Parathyroid adenoma (tissue), 2 donors: Measurements from ENCODE around the gene PEMT.

Experiments
- H2AFZ ChIP-seq: fragments of 300-600 bp; sonication (generic); one replicate; pipeline ENCODE4 v1.7.0; 2017; ENCODE audit warnings: antibody characterized with exemption, mild to moderate bottlenecking
- H3K27ac ChIP-seq: fragments of 300-600 bp; sonication (generic); one replicate; pipeline ENCODE4 v1.7.0; 2017
- H3K27me3 ChIP-seq: fragments of 300-600 bp; sonication (generic); one replicate; pipeline ENCODE4 v1.7.0; 2017; ENCODE audit warnings: low read length; ENCODE audit not compliant: control insufficient read depth, insufficient read depth
- H3K36me3 ChIP-seq: fragments of 300-600 bp; sonication (generic); one replicate; pipeline ENCODE4 v1.7.0; 2017; ENCODE audit warnings: low read length; ENCODE audit not compliant: control insufficient read depth, insufficient read depth
- H3K4me1 ChIP-seq: fragments of 300-600 bp; sonication (generic); one replicate; pipeline ENCODE4 v1.7.0; 2017; ENCODE audit warnings: control low read depth
- H3K4me2 ChIP-seq: fragments of 300-600 bp; sonication (generic); one replicate; pipeline ENCODE4 v1.7.0; 2017; ENCODE audit warnings: low read length
- H3K4me3 ChIP-seq: fragments of 300-600 bp; sonication (generic); one replicate; pipeline ENCODE4 v1.7.0; 2017; ENCODE audit warnings: low read depth, low read length
- H3K79me2 ChIP-seq: fragments of 300-600 bp; sonication (generic); one replicate; pipeline ENCODE4 v1.7.0; 2017; ENCODE audit warnings: control low read depth
- H3K9ac ChIP-seq: fragments of 300-600 bp; sonication (generic); one replicate; pipeline ENCODE4 v1.7.0; 2017; ENCODE audit warnings: mild to moderate bottlenecking
- H3K9me3 ChIP-seq: fragments of 300-600 bp; sonication (generic); one replicate; pipeline ENCODE4 v1.7.0; 2017; ENCODE audit warnings: low read length; ENCODE audit not compliant: control insufficient read depth
- TF ChIP-seq, protein P1 (sequence below): fragments of 300-600 bp; sonication (generic); IDR thresholded peaks from one replicate; pipeline ENCODE4 v1.7.0; 2017; ENCODE audit warnings: antibody characterized with exemption, mild to moderate bottlenecking
- donor health status: primary hyperparathyroidism.

PEMT gene

GRCh38 chr17:17569691-17570090 is 21.8 kb downstream of the PEMT start:
- H3K9ac ChIP-seq = no peak overlapping the region
- no peak overlapping the region for H3K4me3 ChIP-seq
- no peaks in the 10 kb centered on the region for H3K27me3 ChIP-seq
- no peak overlapping the region for H3K27ac ChIP-seq
- H2AFZ ChIP-seq = no peak overlapping the region
- TF ChIP-seq, protein P1, sequence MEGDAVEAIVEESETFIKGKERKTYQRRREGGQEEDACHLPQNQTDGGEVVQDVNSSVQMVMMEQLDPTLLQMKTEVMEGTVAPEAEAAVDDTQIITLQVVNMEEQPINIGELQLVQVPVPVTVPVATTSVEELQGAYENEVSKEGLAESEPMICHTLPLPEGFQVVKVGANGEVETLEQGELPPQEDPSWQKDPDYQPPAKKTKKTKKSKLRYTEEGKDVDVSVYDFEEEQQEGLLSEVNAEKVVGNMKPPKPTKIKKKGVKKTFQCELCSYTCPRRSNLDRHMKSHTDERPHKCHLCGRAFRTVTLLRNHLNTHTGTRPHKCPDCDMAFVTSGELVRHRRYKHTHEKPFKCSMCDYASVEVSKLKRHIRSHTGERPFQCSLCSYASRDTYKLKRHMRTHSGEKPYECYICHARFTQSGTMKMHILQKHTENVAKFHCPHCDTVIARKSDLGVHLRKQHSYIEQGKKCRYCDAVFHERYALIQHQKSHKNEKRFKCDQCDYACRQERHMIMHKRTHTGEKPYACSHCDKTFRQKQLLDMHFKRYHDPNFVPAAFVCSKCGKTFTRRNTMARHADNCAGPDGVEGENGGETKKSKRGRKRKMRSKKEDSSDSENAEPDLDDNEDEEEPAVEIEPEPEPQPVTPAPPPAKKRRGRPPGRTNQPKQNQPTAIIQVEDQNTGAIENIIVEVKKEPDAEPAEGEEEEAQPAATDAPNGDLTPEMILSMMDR = no peak
- no peaks in the 10 kb centered on the region for H3K36me3 ChIP-seq
- H3K4me2 ChIP-seq = no peak overlapping the region
- H3K79me2 ChIP-seq = peaks cover 25% of the 10 kb centered on the region
- no peaks in the 10 kb centered on the region for H3K4me1 ChIP-seq
- no peaks in the 10 kb centered on the region for H3K9me3 ChIP-seq

- H3K27ac ChIP-seq = no peak overlapping the region
- peaks cover 27% of the 10 kb centered on the region for H3K79me2 ChIP-seq
- H3K9ac ChIP-seq = no peak overlapping the region
- H3K4me3 ChIP-seq = no peak overlapping the region
- H2AFZ ChIP-seq = no peak overlapping the region
- H3K4me1 ChIP-seq = no peaks in the 10 kb centered on the region
- no peaks in the 10 kb centered on the region for H3K9me3 ChIP-seq
- H3K4me2 ChIP-seq = no peak overlapping the region
- H3K27me3 ChIP-seq = no peaks in the 10 kb centered on the region
- H3K36me3 ChIP-seq = no peaks in the 10 kb centered on the region
- TF ChIP-seq, protein P1 = peak; percentile 41
Observed at GRCh38 chr17:17568772-17569195, 22.7 kb downstream of the PEMT start.

GRCh38 chr17:17567631-17568030 is 23.9 kb downstream of the PEMT start:
- H3K36me3 ChIP-seq = no peaks in the 10 kb centered on the region
- H3K9me3 ChIP-seq = no peaks in the 10 kb centered on the region
- H3K79me2 ChIP-seq = peaks cover 27% of the 10 kb centered on the region
- no peak overlapping the region for H3K27ac ChIP-seq
- H3K27me3 ChIP-seq = no peaks in the 10 kb centered on the region
- H3K4me3 ChIP-seq = no peak overlapping the region
- no peaks in the 10 kb centered on the region for H3K4me1 ChIP-seq
- TF ChIP-seq, protein P1 = no peak
- H3K4me2 ChIP-seq = no peak overlapping the region
- H2AFZ ChIP-seq = no peak overlapping the region
- H3K9ac ChIP-seq = no peak overlapping the region

DNA sequence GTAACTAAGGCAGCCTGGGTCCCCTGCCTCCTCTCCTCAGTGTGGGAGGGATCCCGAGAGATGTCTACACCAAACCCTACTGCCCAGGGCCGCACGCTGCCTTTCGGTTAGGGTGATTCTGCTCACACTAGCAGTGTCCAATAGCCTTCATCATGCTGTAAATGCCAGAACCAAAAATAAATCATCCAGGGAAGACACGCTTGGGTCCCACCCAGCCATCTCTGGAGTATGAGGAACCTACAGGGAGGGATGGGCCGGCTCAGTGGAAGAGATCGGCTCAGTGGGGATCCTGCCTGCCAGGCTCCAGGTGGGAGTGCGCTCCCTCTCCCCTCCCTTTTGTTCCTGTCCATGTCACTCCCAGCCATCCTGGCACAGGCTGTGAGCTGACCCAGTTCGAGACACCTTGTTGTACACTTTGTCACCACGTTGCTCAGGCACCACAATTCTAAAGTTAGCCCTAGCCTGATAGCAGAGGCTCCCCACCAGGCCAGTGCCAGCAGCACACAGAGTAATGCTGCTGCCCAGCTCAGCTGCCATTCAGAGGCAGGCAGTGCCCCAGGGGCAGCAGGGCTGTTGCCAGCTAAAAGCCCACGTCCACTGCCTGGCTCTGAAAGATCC is 24.5 kb downstream of the PEMT start:
- H3K4me3 ChIP-seq = no peak overlapping the region
- H3K36me3 ChIP-seq = no peaks in the 10 kb centered on the region
- H3K4me2 ChIP-seq = no peak overlapping the region
- no peak overlapping the region for H3K9ac ChIP-seq
- H3K9me3 ChIP-seq = no peaks in the 10 kb centered on the region
- H3K27ac ChIP-seq = no peak overlapping the region
- peaks cover 4% of the 10 kb centered on the region for H3K4me1 ChIP-seq
- H2AFZ ChIP-seq = no peak overlapping the region
- peaks cover 27% of the 10 kb centered on the region for H3K79me2 ChIP-seq
- H3K27me3 ChIP-seq = no peaks in the 10 kb centered on the region
- TF ChIP-seq, protein P1 = no peak
